HS-27A (cell line): ENCODE results near the gene FGFRL1.

Experiments
- DNase-seq: peaks from one replicate; pipeline ENCODE4 v3.0.0-alpha.2; 2012; ENCODE audit warnings: low read depth, missing footprints

Gene FGFRL1

DNA sequence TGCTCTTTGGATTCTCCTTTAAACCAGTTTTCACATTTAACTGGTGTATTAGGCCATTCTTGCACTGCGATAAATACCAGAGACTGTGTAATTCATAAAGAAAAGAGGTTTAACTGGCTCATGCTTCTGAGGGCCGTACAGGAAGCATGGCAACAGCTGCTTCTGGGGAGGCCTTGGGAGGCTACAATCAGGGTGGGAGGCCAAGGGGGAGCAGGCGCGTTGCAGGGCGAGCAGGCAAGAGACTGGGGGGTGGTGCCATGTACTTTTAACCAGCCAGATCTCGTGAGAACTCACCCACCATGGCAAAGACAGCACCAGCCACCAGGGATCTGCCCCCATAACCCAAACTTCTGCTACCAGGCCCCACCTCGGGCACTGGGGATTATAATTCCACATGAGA is 63.8 kb downstream of the FGFRL1 start:
- DNase-seq: no peak

DNA sequence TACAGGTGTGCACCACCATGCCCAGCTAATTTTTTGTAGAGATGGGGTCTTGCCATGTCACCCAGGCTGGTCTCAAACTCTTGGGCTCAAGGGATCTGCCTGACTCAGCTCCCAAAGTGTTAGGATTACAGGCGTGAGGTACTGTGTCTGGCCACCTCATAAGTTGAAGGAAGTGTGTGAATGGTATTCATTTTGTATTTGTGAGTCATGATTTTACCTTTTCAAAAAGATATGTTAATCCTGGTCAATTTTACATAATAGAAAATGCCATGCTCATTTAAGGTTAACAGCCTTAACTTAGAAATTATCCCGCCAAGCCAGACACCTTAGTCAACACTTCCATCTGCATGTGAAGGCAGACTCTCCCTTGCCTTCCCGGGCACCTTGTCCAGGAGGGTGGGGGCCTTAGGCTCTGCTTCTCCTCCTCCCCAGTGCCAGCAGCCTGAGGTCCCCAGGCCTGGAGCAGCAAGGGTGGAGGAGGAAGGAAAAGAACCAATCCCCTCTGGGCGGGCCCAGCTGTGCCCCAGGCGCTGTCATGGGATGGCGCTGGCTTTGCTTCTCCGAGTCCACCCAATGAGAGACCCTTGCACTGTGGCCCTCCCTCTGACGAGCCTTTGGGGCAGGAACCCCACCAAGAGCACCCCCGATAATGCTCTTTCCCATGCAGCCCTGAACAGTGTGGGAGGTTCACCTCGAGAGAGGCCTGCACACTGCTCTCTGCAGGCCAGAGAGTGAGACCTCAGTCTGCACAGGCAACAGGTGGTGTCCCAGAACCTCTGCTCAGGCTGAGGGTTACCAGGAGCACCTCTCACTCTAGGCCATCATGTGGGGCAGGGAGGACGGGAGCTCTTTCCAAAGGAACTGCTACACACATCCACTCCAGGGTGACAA is 64.6 kb downstream of the FGFRL1 start:
- DNase-seq: no peak
